Endothelial cell of umbilical vein (primary cell): ENCODE results near the gene PDLIM4.

Experiments
- CTCF ChIP-seq, 2 donors: IDR thresholded peaks; 1 replicate in 1 of 2; 2 replicates in 1 of 2; pipeline ENCODE4 v1.5.1; 2011; ENCODE audit warnings: low read length in 2 of 2, mild to moderate bottlenecking in 2 of 2, moderate library complexity in 2 of 2, control low read depth in 1 of 2, inconsistent platforms in 1 of 2, low read depth in 1 of 2; ENCODE audit not compliant: insufficient read depth in 1 of 2; ENCODE audit errors: extremely low read depth in 1 of 2
- EZH2 ChIP-seq: IDR thresholded peaks from 2 replicates; pipeline ENCODE4 v1.6.1; 2012; ENCODE audit warnings: borderline replicate concordance, low read depth, mild to moderate bottlenecking, moderate library complexity, low read length, inconsistent platforms; ENCODE audit not compliant: severe bottlenecking
- GATA2 ChIP-seq: IDR thresholded peaks from 2 replicates; pipeline ENCODE4 v1.7.0; 2011; ENCODE audit warnings: low read depth, mild to moderate bottlenecking, moderate library complexity, mixed read lengths, low read length; ENCODE audit not compliant: insufficient read length, insufficient read depth
- JUN ChIP-seq: IDR thresholded peaks from 2 replicates; pipeline ENCODE4 v1.6.1; 2011; ENCODE audit warnings: borderline replicate concordance, low read depth; ENCODE audit not compliant: insufficient read length, insufficient read depth
- MYC ChIP-seq: IDR thresholded peaks from one replicate; pipeline ENCODE4 v1.6.1; 2011; ENCODE audit warnings: mild to moderate bottlenecking, low read depth, low read length
- POLR2A ChIP-seq: IDR thresholded peaks from 2 replicates; pipeline ENCODE4 v1.6.1; 2012; ENCODE audit warnings: low read depth, mild to moderate bottlenecking, control low read depth, low read length
- POLR2AphosphoS5 ChIP-seq: IDR thresholded peaks from 2 replicates; pipeline ENCODE4 v1.6.1; 2012; ENCODE audit warnings: low read depth, mild to moderate bottlenecking, control low read depth, low read length, moderate library complexity; ENCODE audit not compliant: insufficient read depth

- TF ChIP-seq CTCF (IDR thresholded peaks at IDR 0.05; ENCODE audit: extremely low read depth in 1 of 2, insufficient read depth in 1 of 2, low read depth in 1 of 2, low read length in 2 of 2) (no peak), EZH2 (no peak), POLR2A (no peak), POLR2AphosphoS5 (no peak), JUN (no peak), GATA2 (no peak), MYC (no peak)
These were observed 44.9 kb downstream of the PDLIM4 start for GRCh38 chr5:132302413-132302812.
